ENCODE measurements around the gene TMEM240.
"Not testable (repeated sequence)": the region's sequence is repeated elsewhere in the genome, so short reads cannot be mapped to it uniquely, and the experiment has no call there.

TMEM240 gene

GRCh38 chr1:1557688-1558087 is 17.3 kb upstream of the TMEM240 start:
- DNase-seq (ENCODE audit: low read depth in 2 of 2), result not testable (repeated sequence)

GRCh38 chr1:1556961-1557360 is 16.5 kb upstream of the TMEM240 start:
- DNase-seq (ENCODE audit: low read depth in 2 of 2), result not testable (repeated sequence)

- DNase-seq (ENCODE audit: low read depth in 2 of 2), result no peak
These were observed 16.1 kb upstream of the TMEM240 start for GRCh38 chr1:1556505-1556904.

- DNase-seq (ENCODE audit: low read depth in 2 of 2), result peak in 1 of 2 experiments; percentile 20
These were observed 14.8 kb upstream of the TMEM240 start for GRCh38 chr1:1554926-1555915.

- DNase-seq (ENCODE audit: low read depth in 2 of 2), result no peak
These were observed 14.1 kb upstream of the TMEM240 start for GRCh38 chr1:1554550-1554925.

- DNase-seq (ENCODE audit: low read depth in 2 of 2), result no peak
These were observed 13.5 kb upstream of the TMEM240 start for GRCh38 chr1:1553821-1554494.

GRCh38 chr1:1552263-1552639 is 11.8 kb upstream of the TMEM240 start:
- no peak for DNase-seq (ENCODE audit: low read depth in 2 of 2)

- DNase-seq (ENCODE audit: low read depth in 2 of 2), result no peak
These were observed 11.3 kb upstream of the TMEM240 start for GRCh38 chr1:1551524-1552262.

- DNase-seq (ENCODE audit: low read depth in 2 of 2), result peak in 1 of 2 experiments; percentile 13
These were observed 10.4 kb upstream of the TMEM240 start for GRCh38 chr1:1550591-1551432.

GRCh38 chr1:1550087-1550486 is 9.7 kb upstream of the TMEM240 start:
- DNase-seq (ENCODE audit: low read depth in 2 of 2), result no peak

- DNase-seq (ENCODE audit: low read depth in 2 of 2), result no peak
These were observed 8.2 kb upstream of the TMEM240 start for GRCh38 chr1:1548591-1548990.

GRCh38 chr1:1547476-1547875 is 7.1 kb upstream of the TMEM240 start:
- no peak for DNase-seq (ENCODE audit: low read depth in 2 of 2)

GRCh38 chr1:1547011-1547410 is 6.6 kb upstream of the TMEM240 start:
- no peak for DNase-seq (ENCODE audit: low read depth in 2 of 2)

- DNase-seq (ENCODE audit: low read depth in 2 of 2), result no peak
These were observed 5.7 kb upstream of the TMEM240 start for GRCh38 chr1:1545946-1546737.

- no peak for DNase-seq (ENCODE audit: low read depth in 2 of 2)
These were observed 4.1 kb upstream of the TMEM240 start for GRCh38 chr1:1544544-1544943.

GRCh38 chr1:1543706-1544099 is 3.3 kb upstream of the TMEM240 start:
- no peak for DNase-seq (ENCODE audit: low read depth in 2 of 2)

GRCh38 chr1:1542766-1543705 is 2.6 kb upstream of the TMEM240 start:
- no peak for DNase-seq (ENCODE audit: low read depth in 2 of 2)

- no peak for DNase-seq (ENCODE audit: low read depth in 2 of 2)
These were observed 1.7 kb upstream of the TMEM240 start for GRCh38 chr1:1541956-1542765.
